Prostate gland (tissue), 2 donors: ENCODE data around the gene GNL2. TPM values are rescaled to one million over a fixed set of nuclear protein-coding genes. Genes with fewer than 3 reads are reported as not detected.
A peak's percentile ranks its signal among the peaks of the same experiment; 100 is the strongest.

Experiments
- DNase-seq: peaks from one replicate; pipeline ENCODE4 v3.0.0-alpha.2; 2019; ENCODE audit warnings: low spot score
- H3K27ac ChIP-seq, 2 donors: fragments of 200-600 bp; sonication (generic); 2 replicates each; pipeline ENCODE4 v1.5.1; 2017 to 2019
- H3K27me3 ChIP-seq: fragments of 200-600 bp; sonication (generic); replicated peaks from 2 replicates; pipeline ENCODE4 v1.5.1; 2019; ENCODE audit not compliant: insufficient read depth
- H3K36me3 ChIP-seq, 2 donors: fragments of 200-600 bp; sonication (generic); 1 replicate in 1 of 2; 2 replicates in 1 of 2; pipeline versions ENCODE4 v1.5.1 to v1.8.1; 2017 to 2019
- H3K4me1 ChIP-seq: fragments of 200-600 bp; sonication (generic); replicated peaks from 2 replicates; pipeline ENCODE4 v1.5.1; 2019
- H3K4me3 ChIP-seq, 2 donors: fragments of 200-600 bp; sonication (generic); 2 replicates each; pipeline ENCODE4 v1.5.1; 2017 to 2019
- H3K9me3 ChIP-seq: fragments of 200-600 bp; sonication (generic); 2 replicates; pipeline ENCODE4 v1.5.1; 2017
- CTCF ChIP-seq, 4 experiments: fragments of 200-600 bp in 2 of 4; fragments of 450-650 bp in 2 of 4; sonication (generic) in 2 of 4; IDR thresholded peaks; 1 replicate in 3 of 4; 2 replicates in 1 of 4; pipeline ENCODE4 v1.5.1; 2016 to 2019; ENCODE audit warnings: antibody characterized with exemption in 4 of 4, mild to moderate bottlenecking in 2 of 4, moderate library complexity in 2 of 4
- POLR2A ChIP-seq: fragments of 450-650 bp; IDR thresholded peaks from one replicate; pipeline ENCODE4 v1.6.1; 2016; ENCODE audit warnings: antibody characterized with exemption, mild to moderate bottlenecking
- POLR2AphosphoS5 ChIP-seq: sonication (generic); formaldehyde crosslinking; IDR thresholded peaks from one replicate; pipeline ENCODE4 v1.6.1; 2017; ENCODE audit warnings: antibody characterized with exemption
- WGBS: methylation state at CpG from one replicate; pipeline ENCODE4 v1.1.5; 2018; 5-methylcytosine and 5-hydroxymethylcytosine counted together
- intact Hi-C: fragments of 100-400 bp; cut with DNase I; formaldehyde crosslinking; loops from one replicate; pipeline ENCODE4 v1.14.2; 2022
- total RNA-seq, 2 donors: library from RNA; depleted of rRNA; stranded (reverse); fragments of >200 nt; gene quantifications; one replicate each; pipeline ENCODE4 v1.1.0, GENCODE V29; 2016

GNL2 gene
- total RNA-seq, 2 donors from 2014 or later: 23.2 to 52.0 TPM

DNA sequence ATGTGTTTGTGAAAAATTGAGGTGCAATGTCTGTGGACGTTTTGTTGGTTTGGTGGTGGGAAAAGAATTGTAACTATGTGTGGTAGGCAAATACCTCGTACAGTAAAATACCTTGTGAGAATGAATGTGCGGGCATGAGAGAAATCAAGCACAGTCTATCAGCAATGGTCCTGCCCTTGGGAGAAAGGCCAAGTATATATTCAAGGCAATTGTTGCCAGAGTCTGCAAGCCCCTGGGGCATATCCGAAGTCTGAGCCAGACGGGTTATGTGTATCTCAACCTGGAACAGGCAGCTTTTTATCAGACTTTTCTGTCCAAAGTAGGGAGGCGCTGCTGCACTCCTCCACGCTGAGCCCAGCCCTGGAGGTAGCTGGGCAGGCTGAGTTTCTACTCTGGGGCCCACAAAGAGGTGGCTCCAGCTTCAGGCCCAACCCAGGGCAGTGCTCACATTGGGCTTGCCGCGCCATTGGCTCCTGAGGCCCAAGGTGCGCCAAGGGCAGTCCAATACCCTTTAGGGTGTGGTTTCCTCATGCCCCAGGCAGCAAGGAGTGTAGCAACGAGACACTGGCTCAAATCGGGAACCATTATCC lies 9.4 kb upstream of the GNL2 start:
- 68% methylated on average over 12 of the region's 12 CpGs for WGBS
- no peak for DNase-seq

GRCh38 chr1:37602750-37603694 lies 7.3 kb upstream of the GNL2 start:
- H3K36me3 ChIP-seq: no peaks in the 10 kb centered on the region
- 35% methylated on average over 8 of the region's 8 CpGs for WGBS
- DNase-seq: no peak
- no peaks in the 10 kb centered on the region for H3K9me3 ChIP-seq
- H3K4me1 ChIP-seq: no peaks in the 10 kb centered on the region
- no peaks in the 10 kb centered on the region for H3K27me3 ChIP-seq
- intact Hi-C loops: loop anchor here (2.0 kb wide), 1 partner anchor 80 kb away; no protein-coding TSS in a partner anchor
- TF ChIP-seq CTCF (IDR thresholded peaks at IDR 0.05) (peak in 3 of 4 experiments; percentile 12 to 50 (median 44)), POLR2A (no peak), POLR2AphosphoS5 (no peak)
- no peak overlapping the region for H3K4me3 ChIP-seq
- H3K27ac ChIP-seq: no peak overlapping the region

More for the DNA sequence above, 9.4 kb upstream of the GNL2 start:
- Histone ChIP-seq H3K27me3 (no peaks in the 10 kb centered on the region), H3K27ac (no peak overlapping the region), H3K36me3 (no peaks in the 10 kb centered on the region), H3K4me3 (no peak overlapping the region), H3K4me1 (no peaks in the 10 kb centered on the region), H3K9me3 (no peaks in the 10 kb centered on the region)
- no peak for TF ChIP-seq POLR2A
- no peak for TF ChIP-seq CTCF (IDR thresholded peaks at IDR 0.05)
- no peak for TF ChIP-seq POLR2AphosphoS5
- intact Hi-C loops: loop anchor here (2.0 kb wide), 1 partner anchor 72 kb away; no protein-coding TSS in a partner anchor

GRCh38 chr1:37601441-37601840 lies 5.7 kb upstream of the GNL2 start:
- no peak for TF ChIP-seq CTCF (IDR thresholded peaks at IDR 0.05)
- no peak for TF ChIP-seq POLR2A
- TF ChIP-seq POLR2AphosphoS5: no peak
- intact Hi-C loops: no loop called here

GRCh38 chr1:37599940-37600339 lies 4.2 kb upstream of the GNL2 start:
- no peak overlapping the region for H3K4me3 ChIP-seq
- H3K27ac ChIP-seq: no peak overlapping the region
- DNase-seq: no peak
- peaks cover 4% of the 10 kb centered on the region for H3K4me1 ChIP-seq
- WGBS: 63% methylated on average over 5 of the region's 5 CpGs
- no peaks in the 10 kb centered on the region for H3K9me3 ChIP-seq
- H3K27me3 ChIP-seq: no peaks in the 10 kb centered on the region
- no peaks in the 10 kb centered on the region for H3K36me3 ChIP-seq
- intact Hi-C loops: loop anchor here (10.0 kb wide), 1 partner anchor 205 kb away; the partner anchor contains the start of genes C1orf122 and YRDC
- TF ChIP-seq CTCF (IDR thresholded peaks at IDR 0.05): no peak

More at GRCh38 chr1:37601441-37601840, 5.7 kb upstream of the GNL2 start:
- Histone ChIP-seq H3K27me3 (no peaks in the 10 kb centered on the region), H3K4me3 (no peak overlapping the region), H3K4me1 (no peaks in the 10 kb centered on the region), H3K27ac (no peak overlapping the region), H3K9me3 (no peaks in the 10 kb centered on the region), H3K36me3 (no peaks in the 10 kb centered on the region)
- no peak for DNase-seq
